GM21723 (cell line): ENCODE measurements around the gene ZNF674.
"Not testable (repeated sequence)": the region's sequence is repeated elsewhere in the genome, so short reads cannot be mapped to it uniquely, and the experiment has no call there.

Experiments used
- ATAC-seq: cut with Tn5 transposase; IDR thresholded peaks from one replicate; pipeline ENCODE4 v1.9.1; 2021; ENCODE audit warnings: mild to moderate bottlenecking, moderate library complexity; ENCODE audit not compliant: unreplicated experiment

Gene ZNF674

DNA sequence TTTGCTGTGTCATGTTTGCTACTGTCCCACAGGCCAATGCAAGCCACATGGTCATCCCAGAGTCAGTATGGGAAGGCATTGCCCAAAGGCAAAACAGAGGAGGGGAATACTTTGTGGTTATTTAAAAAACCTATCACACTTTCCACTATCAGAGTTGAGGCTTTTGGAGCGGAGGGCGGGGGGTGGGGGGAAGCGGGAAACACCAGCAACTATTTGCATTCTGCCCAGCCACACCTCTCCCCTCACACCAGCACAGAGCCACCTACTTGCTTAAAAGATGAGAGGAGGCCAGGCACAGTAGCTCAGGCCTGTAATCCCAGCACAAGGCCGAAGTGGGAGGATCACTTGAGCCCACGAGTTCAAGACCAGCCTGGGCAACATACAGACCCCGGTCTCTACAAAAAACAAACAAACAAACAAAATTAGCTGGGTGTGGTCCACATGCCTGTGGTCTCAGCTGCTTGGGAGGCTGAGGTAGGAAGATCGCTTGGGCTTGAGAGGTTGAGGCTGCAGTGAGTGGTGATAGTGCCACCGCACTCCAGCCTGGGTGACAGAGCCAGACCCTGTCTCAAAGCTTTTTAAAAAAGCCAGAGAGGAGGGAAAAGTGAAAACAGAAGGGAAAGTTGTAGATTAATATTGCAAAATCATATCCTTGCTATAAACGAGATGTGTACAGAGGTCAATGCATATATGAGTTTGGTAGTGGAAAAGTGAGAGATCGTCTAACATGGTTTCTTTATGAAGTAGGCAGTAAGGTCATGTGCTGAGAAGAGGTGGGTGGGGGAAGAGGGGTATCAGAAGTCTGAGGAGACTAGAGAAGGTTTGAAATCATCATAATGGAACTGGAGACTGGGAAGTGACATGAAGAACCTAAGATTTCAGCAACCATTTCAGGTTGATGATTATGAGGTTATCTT, 26.5 kb upstream of the ZNF674 start:
- no peak for ATAC-seq

DNA sequence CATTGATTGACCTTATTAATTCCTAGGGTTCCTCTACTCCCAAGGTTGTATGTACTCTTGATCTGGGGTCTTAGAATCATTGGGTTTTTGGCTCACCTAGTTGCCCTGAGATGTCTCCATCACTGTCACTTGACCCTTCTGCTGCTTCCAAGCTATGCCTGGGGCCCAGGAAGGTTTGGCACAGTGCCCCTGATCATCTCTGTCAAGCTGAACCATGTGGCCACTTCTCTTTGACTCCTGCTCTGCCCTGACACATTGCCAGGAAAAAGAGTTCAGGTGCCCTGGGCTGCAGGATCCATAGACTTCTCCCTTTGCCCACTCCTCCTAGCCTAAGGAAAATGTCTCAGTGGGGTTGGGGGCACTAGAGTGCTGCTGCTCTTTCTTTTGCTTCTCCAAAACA, 24.4 kb upstream of the ZNF674 start:
- no peak for ATAC-seq

DNA sequence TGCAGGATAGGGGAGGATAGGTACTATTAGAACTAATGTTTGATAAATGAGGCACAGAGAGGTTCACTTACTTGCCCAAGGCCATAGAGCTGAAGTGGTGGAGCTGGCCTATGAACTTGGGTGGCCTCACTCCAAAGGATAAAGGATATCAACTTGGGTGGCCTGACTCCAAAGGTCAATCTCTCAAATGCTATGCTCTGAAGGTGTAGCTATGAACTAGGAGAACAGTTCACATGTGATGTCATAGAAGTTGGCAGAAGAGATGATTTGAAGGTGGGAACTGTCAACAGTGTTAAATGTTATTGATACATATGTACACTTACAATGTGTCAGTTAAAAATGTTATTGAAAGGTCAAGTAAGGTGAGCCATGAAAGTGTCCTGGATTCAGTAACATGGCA, 22.2 kb upstream of the ZNF674 start:
- no peak for ATAC-seq

DNA sequence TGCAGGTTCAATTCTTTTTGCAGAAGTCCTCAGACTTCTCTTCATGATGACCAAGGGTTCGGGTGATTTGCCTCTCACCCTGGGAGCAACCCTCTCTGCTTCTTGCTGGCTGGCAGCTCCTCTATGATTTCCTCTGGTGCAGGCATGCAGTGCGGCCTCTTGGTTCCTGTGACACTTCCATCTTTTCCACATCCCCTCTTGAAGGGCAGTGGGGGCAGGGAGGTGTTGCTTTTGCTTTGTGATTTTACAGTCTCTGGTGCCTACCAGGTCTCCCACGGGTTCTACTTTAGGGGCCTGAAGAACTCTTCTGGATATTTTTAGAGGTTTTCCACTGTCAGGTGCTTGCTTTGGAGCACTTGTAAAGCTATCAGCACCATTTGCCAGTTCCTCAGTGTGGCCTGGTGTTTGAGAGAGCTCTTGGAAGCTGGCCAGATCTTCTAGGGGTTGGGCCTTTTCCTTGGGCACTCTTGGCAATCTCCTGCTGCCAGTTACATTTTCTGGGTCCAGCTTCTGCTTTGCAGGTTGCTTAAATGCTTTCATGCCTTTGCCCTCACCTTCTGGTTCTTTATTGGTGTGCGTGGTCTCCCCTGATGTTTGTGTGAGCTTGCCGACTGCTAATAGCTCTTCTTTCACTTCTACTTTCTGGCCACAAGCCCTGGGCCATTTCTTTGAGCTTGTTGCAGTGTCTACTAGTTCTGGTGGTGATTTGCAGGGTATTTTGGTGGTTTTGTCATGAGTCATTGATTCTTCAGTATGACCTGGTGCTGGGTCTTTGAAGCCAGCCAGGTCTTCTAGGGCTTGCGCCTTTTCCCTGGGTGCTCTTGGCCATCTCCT, 16.8 kb upstream of the ZNF674 start:
- ATAC-seq: peak; percentile 98

DNA sequence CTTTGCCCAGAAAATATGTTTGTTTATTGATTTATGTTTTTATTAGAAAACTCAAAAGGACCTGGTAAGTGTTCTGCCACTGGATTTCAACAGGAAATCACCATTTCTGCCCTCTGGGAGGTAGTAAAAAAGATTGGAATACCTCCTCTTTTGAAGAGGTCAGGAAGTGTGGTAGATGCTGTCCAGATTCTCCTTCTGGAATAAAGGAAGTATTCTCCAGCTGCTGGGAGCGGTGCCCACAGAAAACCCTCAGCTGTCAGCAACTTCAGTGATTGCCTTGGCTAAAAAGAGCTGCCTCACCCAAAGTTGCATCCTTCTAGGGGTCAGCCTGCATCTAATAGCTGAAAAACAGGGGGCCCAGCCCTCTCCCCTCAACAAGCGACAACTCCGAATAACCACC, 13.8 kb upstream of the ZNF674 start:
- ATAC-seq: no peak

DNA sequence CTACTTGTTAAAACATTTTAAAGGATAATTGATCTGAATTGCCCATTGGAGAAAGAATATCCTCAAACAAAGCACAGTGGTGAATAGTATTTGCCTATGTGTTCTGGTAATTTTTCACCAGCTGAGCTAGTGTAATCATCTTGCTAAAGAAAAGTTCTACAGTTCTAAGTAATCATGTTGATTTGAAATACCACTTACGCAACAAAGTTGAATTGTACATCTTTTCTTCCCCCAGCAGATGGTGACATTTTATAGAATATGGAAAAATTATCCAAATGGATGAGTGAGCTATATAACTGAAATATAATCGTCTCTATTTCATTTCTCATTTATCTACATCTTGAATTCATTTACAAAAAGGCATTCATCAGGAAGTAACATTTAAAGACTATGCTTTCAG, 9.7 kb upstream of the ZNF674 start:
- ATAC-seq: no peak

DNA sequence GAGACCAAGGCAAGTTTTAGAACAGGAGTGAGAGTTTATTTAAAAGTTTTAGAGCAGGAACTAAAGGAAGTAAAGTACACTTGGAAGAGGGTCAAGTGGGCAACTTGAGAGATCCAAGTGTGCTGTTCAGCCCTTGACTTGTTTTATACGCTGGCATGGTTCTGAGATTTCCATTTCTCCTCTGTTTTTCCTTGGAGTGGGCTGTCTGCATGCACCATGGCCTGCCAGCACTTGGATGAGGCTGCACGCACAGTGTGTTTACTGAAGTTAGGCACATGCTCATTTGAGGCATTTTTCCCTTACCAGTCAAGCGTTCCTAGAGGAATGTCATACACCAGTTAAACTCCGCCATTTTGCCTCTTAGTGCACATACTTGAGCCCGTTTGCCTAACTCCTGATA, 8.7 kb upstream of the ZNF674 start:
- no peak for ATAC-seq

DNA sequence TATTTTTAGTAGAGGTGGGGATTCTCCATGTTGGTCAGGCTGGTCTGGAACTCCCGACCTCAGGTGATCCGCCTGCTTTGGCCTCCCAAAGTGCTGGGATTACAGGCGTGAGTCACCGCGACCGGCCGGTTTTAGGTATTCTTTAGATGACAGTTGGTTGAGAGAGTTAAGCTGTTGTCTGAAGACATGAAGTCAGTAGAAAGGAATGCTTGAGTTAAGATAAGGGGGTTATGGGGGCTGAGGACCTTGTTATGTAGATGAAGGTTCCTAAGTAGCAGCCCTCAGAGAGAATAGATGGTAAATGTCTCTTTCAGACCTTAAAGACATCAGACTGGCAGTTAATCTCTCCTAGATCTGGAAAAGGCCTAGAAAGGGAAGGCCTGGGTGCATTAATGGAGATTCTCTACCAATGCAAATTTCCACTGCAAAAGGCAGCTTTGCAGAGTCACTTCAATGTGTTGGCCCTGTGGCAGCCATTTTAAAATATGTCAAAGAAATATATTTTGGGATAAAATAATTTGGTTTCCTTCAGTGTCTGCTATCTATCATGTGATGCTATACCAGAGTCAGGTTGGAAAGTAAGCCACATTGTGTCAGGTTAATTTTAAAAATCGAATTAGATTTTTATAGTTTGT, 6.4 kb upstream of the ZNF674 start:
- no peak for ATAC-seq

DNA sequence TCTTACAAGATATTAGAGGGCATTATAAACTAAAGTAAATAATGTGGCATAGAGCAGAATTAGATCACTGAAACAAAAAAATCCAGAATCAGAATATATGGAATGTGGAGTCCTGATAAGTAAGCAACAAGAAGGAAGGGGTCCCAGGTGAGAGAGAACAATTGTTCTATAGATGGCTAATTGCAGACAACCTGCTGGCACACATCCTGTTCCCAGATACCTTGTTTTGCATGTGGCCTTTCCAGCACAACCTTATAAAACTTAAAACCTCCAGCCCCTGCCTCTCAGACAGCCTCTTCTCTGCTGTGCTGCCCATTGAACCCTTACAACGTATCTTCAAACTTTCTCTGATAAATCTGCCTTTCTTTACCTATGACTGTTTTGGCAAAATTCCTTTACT, 4.7 kb upstream of the ZNF674 start:
- no peak for ATAC-seq

DNA sequence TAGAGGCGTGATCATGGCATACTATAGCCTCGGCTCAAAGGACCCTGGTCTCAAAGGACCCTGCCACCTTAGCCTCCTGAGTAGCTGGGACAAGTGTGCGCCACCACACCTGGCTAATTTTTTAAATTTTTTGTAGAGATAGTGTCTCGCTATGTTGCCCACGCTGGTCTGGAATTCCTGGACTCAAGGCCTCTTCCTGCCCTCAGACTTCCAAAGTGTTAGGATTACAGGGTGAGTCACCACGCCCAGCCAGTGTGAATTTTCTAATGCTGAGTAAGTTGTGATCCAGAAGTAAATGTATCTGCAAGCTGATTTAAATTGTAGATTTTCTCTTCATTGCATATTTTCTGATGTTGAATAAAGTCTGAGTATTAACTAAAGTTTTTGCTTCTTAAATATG, 2.6 kb upstream of the ZNF674 start:
- no peak for ATAC-seq

DNA sequence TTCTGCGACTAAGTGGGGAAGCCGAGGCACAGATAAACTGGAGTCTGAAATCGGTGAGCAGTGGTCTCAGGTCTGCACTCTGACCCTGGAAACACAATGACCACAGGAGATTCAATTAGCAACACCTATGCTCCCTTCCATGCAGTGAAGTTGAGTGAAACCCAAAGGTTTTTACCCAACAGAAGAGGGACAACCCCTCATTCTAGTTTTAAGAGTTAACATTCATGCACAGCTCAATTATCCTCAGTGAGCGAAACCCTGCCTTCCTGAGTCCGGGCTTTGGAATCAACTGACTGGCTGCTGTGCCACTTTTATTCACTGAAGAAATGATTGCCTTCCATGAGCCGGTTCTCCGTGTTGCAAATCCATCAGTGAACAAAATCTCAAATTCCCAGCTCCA, 694 bp downstream of the ZNF674 start:
- not testable (repeated sequence) for ATAC-seq

DNA sequence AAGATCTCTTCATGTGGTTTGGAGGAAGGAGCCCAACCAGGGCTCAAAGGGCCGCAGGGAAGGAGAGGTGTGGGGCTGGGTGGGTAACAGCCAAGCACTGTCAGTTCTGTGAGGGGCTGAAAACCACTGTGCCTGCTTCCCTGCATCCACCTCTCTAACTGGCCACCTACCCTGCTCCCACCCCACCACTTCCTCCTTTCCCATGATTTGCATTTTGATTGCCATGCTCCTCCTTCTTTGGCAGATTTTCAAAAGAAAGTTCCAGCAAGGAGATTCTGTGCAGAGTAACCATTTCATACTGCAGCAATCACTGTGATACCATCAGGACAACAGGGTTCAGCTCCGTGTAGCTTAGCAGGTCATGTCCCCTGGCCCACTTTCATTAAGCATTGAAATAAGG, 1.8 kb downstream of the ZNF674 start:
- no peak for ATAC-seq

DNA sequence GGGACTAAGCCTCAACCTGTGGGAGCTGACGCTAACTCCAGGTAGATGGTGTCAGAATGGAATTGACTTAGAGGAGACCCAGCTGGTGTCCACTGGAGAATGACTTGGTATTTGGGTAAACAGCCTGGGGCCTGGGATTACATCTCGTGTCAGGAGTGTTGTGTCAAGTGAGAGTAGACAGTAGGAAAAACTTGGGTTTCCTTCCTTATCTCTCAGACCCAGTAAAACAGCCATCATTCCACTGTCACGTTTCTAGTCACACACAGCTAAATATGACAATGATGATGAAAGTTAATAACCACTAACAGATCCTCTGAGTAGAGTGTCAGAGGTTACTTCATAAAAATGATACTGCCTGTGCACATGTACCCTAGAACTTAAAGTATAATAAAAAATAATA, 13.8 kb downstream of the ZNF674 start:
- ATAC-seq: no peak

DNA sequence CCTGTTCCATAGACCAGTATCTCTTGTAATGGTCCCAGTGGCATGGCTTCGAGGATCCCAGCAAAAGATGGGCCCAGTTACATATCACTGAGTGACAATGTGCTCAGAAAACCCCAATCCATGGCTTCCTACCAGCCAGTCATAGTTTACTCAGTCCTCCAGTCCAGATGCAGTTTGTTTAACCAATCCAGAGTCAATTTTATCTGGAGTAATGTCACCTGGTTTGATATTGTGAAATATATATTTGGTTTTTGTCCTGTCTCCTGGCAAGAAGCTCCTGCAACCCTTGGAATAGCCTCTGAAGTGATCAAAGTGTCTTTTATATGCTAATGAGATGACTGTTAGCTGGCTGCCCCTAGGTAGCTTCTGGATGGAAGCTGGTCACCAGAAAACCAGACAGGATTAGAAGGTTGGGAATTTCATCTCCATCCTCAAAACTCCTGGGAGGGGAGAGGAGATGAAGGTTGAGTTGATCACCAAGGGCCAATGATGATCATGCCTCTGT, 14.8 kb downstream of the ZNF674 start:
- ATAC-seq: not testable (repeated sequence)

DNA sequence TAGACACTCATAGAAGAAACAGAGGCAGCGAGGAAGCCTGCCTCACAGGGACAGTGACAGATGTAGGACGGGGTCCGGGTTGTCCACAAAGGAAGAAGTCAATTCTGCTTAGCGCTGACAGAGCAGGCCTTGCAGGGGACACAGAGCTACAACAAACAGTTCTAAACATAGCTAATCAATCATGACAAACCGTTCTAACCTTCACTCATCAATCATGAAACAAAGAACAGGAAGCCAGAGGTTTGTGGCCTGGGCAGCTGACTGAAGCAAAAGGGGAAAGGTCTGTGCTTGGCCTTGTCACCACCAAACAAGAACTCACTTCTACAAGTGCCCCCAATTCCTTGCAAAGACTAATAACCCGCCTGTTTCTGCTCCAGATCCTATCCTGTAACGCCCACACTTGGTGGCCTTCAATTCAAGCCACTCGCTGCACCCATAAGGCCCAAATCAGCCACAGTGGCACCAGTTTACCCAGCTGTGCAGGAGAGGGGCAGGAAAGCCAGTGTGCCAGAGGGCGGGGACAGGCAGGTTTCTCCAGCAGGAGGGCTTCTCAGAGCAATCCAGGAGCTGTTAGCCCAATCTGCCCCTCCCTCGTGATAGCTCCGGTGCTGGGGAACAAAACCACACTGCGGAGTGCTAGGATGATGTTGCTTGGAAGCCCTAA, 15.3 kb downstream of the ZNF674 start:
- not testable (repeated sequence) for ATAC-seq

DNA sequence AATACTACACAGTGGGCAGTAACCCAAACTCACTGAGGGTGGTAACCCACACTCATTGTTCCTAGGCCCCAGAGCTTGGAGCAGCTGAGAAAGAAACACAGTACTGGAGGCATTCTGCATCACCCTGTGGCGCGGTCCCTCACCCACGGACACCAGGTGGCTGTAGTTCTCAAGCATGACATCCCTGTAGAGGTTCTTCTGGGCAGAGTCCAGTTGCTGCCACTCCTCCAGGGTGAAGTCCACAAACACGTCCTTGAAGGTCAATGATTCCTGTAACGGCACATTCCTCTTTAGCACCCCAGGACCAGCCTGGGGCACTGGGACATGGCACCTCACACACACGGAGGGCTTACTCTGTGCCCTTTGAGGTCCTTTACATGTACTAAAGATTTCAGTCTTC, 16.6 kb downstream of the ZNF674 start:
- not testable (repeated sequence) for ATAC-seq

DNA sequence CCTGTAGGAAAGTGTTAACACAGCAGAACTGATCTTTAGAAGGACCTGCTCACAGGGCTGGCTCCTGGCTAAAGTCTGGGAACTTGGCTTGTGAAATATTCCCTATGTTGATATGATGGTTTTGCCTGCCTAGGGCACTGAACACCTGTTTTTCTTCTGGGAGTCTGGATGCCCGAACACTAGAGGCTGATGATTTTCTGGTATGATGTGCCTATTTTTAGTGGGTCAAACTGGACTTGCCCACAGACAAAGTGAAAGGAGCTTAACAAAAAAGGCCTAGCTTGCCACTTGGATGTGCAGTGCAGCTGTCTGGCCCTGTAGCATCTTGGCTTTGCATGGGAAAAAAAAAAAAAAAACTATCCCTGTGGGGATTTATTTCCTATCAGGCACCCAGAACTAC, 39.1 kb downstream of the ZNF674 start:
- no peak for ATAC-seq

DNA sequence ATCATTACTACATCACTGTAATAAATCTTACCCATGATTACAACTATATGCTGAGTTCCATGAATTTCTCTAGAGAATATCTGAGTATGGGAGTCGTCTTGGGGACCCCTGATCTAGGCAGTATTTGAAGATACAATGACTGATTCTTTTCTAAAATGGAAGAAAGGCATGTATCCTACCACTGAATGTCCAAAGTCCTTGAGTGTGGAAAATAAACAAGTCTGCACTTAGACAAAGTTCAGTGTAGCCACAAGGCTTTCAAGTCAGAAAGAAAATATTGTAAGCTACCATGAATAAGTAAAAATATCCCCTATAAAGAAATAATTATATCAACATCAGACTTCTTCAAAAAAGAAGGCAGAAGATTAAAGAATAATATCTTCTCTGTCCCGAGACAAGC, 42.4 kb downstream of the ZNF674 start:
- ATAC-seq: no peak

DNA sequence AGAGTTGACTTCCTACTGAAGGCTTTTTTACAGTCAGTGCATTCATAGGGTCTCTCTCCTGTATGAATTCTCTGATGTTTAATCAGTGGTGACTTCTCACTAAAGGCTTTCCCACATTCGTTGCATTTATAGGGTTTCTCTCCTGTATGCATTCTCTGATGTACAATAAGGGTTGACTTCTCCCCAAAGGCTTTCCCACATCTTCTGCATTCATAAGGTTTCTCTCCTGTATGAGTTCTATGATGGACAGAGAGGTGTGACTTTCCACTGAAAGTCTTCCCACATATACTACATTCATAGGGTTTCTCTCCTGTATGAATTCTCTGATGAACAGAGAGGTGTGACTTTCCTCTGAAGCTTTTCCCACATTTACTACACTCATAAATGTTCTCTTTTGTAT, 45.2 kb downstream of the ZNF674 start:
- no peak for ATAC-seq

DNA sequence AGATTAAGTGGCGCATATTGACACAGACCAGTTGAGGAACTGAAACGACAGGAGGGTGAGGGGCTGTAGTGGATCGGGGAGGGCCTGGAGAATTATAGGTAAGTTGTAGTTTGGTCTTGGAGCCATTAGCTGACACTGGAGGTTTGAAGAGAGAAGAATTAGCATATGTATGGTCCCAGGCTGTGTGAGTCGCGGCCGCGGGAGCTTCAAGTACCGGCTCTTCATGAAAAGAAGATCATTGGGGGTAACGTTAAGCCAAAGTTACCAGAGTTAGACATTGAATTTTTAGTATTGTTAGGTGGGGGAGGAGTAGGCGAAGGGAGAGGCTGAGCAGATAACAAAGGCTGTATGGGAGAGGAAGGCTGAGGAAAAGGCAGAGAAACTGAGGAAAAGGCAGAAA, 56.5 kb downstream of the ZNF674 start:
- ATAC-seq: no peak

DNA sequence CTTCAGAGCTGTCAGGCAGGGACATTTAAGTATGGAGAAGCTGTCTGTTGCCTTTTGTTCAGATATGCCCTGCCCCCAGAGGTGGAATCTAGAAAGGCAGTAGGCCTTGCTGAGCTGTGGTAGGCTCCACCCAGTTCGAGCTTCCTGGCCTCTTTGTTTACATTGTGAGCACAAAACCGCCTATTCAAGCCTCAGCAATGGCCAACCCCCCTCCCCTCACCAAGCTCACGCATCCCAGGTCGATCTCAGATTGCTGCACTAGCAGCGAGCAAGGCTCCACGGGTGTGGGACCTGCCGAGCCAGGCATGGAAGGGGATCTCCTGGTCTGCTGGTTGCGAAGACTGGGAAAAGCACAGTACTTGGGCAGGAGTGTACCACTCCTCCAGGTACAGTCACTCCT, 59.3 kb downstream of the ZNF674 start:
- ATAC-seq: no peak
